Nephron (organoid): ENCODE results near the gene CDT1.

Source experiments
- H3K27ac Mint-ChIP-seq, 3 experiments: 2 replicates each; pipeline ENCODE4 v1.8.0; 2020; ENCODE audit warnings: mixed read lengths in 3 of 3, mild to moderate bottlenecking in 2 of 3, moderate library complexity in 1 of 3
- H3K27me3 Mint-ChIP-seq: 2 replicates; pipeline ENCODE4 v1.8.0; 2021; ENCODE audit warnings: low read depth, mild to moderate bottlenecking, moderate library complexity, mixed read lengths
- H3K36me3 Mint-ChIP-seq: 2 replicates; pipeline ENCODE4 v1.8.0; 2020; ENCODE audit warnings: low read depth, mixed read lengths
- H3K4me1 Mint-ChIP-seq: 2 replicates; pipeline ENCODE4 v1.8.0; 2020; ENCODE audit warnings: mixed read lengths
- H3K4me3 Mint-ChIP-seq, 3 experiments: 2 replicates each; pipeline ENCODE4 v1.8.0; 2020; ENCODE audit warnings: mild to moderate bottlenecking in 3 of 3, mixed read lengths in 3 of 3, moderate library complexity in 2 of 3
- H3K9me3 Mint-ChIP-seq: 2 replicates; pipeline ENCODE4 v1.8.0; 2020; ENCODE audit warnings: mixed read lengths
- CTCF ChIP-seq, 3 experiments: fragments of 200-600 bp; sonication (generic); IDR thresholded peaks; one replicate each; pipeline ENCODE4 v1.5.0; 2021; ENCODE audit warnings: antibody characterized with exemption in 3 of 3; ENCODE audit not compliant: unreplicated experiment in 3 of 3

The CDT1 gene

GRCh38 chr16:88817785-88818574, 14.4 kb downstream of the CDT1 start:
- H3K36me3 Mint-ChIP-seq: peaks cover 3% of the 10 kb centered on the region
- no peak overlapping the region for H3K27ac Mint-ChIP-seq
- no peaks in the 10 kb centered on the region for H3K27me3 Mint-ChIP-seq
- H3K4me3 Mint-ChIP-seq: no peak overlapping the region
- TF ChIP-seq CTCF (IDR thresholded peaks at IDR 0.05; ENCODE audit: unreplicated experiment in 3 of 3): no peak
- no peaks in the 10 kb centered on the region for H3K4me1 Mint-ChIP-seq
- H3K9me3 Mint-ChIP-seq: no peaks in the 10 kb centered on the region

GRCh38 chr16:88818575-88818874, 14.9 kb downstream of the CDT1 start:
- Mint-ChIP-seq H3K36me3 (peaks cover 5% of the 10 kb centered on the region), H3K9me3 (no peaks in the 10 kb centered on the region), H3K27ac (no peak overlapping the region), H3K27me3 (no peaks in the 10 kb centered on the region), H3K4me3 (no peak overlapping the region), H3K4me1 (no peaks in the 10 kb centered on the region)
- no peak for TF ChIP-seq CTCF (IDR thresholded peaks at IDR 0.05; ENCODE audit: unreplicated experiment in 3 of 3)

- TF ChIP-seq CTCF (IDR thresholded peaks at IDR 0.05; ENCODE audit: unreplicated experiment in 3 of 3): no peak
- Mint-ChIP-seq H3K27ac (no peak overlapping the region), H3K4me1 (no peaks in the 10 kb centered on the region), H3K4me3 (no peak overlapping the region), H3K9me3 (no peaks in the 10 kb centered on the region), H3K27me3 (no peaks in the 10 kb centered on the region), H3K36me3 (peaks cover 5% of the 10 kb centered on the region)
These were observed 15.5 kb downstream of the CDT1 start for GRCh38 chr16:88819126-88819525.

GRCh38 chr16:88820385-88821025, 16.9 kb downstream of the CDT1 start:
- no peaks in the 10 kb centered on the region for H3K9me3 Mint-ChIP-seq
- H3K4me3 Mint-ChIP-seq: no peak overlapping the region
- H3K36me3 Mint-ChIP-seq: peaks cover 5% of the 10 kb centered on the region
- no peaks in the 10 kb centered on the region for H3K27me3 Mint-ChIP-seq
- no peak for TF ChIP-seq CTCF (IDR thresholded peaks at IDR 0.05; ENCODE audit: unreplicated experiment in 3 of 3)
- H3K4me1 Mint-ChIP-seq: no peaks in the 10 kb centered on the region
- H3K27ac Mint-ChIP-seq: no peak overlapping the region

GRCh38 chr16:88821168-88821850, 17.7 kb downstream of the CDT1 start:
- no peak for TF ChIP-seq CTCF (IDR thresholded peaks at IDR 0.05; ENCODE audit: unreplicated experiment in 3 of 3)
- Mint-ChIP-seq H3K36me3 (peaks cover 5% of the 10 kb centered on the region), H3K27me3 (no peaks in the 10 kb centered on the region), H3K9me3 (no peaks in the 10 kb centered on the region), H3K4me1 (no peaks in the 10 kb centered on the region), H3K4me3 (no peak overlapping the region), H3K27ac (no peak overlapping the region)
